SK-N-SH (cell line): ENCODE measurements around the gene CATSPER3. TPM values are rescaled to one million over a fixed set of nuclear protein-coding genes. Genes with fewer than 3 reads are reported as not detected.

Source experiments
- CTCF ChIA-PET: fragments of 300-600, 350-600 bp; formaldehyde crosslinking; extraction: SDS; loops from one replicate; lab custom pipeline; 2021; lab: Yijun Ruan, JAX
- POLR2A ChIA-PET: fragments of 350-600 bp; sonication (Branson Sonifier 250); formaldehyde crosslinking; extraction: SDS; loops from one replicate; lab custom pipeline; 2020; ENCODE audit warnings: antibody characterized with exemption, inconsistent platforms; lab: Yijun Ruan, JAX
- DNase-seq: peaks from one replicate; pipeline ENCODE4 v3.0.0; 2012
- H2AFZ ChIP-seq: fragments of 200-600 bp; sonication (generic); 2 replicates; pipeline ENCODE4 v1.8.1; 2016; ENCODE audit warnings: antibody characterized with exemption, mild to moderate bottlenecking, low read depth
- H3F3A ChIP-seq: fragments of 200-600 bp; sonication (generic); replicated peaks from 2 replicates; pipeline ENCODE3; 2016; ENCODE audit warnings: antibody characterized with exemption, mild to moderate bottlenecking; ENCODE audit not compliant: insufficient read depth
- H3K27ac ChIP-seq, 2 experiments: fragments of 200-500 bp in 1 of 2; fragments of 200-600 bp in 1 of 2; sonication (Bioruptor generic) in 1 of 2; sonication (generic), shearing (Covaris generic) in 1 of 2; 2 replicates each; pipeline versions ENCODE4 v1.5.1 to v1.6.1; 2014 to 2016; ENCODE audit warnings: low read depth in 2 of 2, inconsistent platforms in 1 of 2, low read length in 1 of 2, mild to moderate bottlenecking in 1 of 2, mixed read lengths in 1 of 2
- H3K27me3 ChIP-seq: fragments of 200-600 bp; sonication (generic), shearing (Covaris generic); 2 replicates; pipeline ENCODE4 v1.6.1; 2016; ENCODE audit warnings: mixed run types; ENCODE audit not compliant: insufficient read depth
- H3K36me3 ChIP-seq, 2 experiments: fragments of 200-500 bp in 1 of 2; fragments of 200-600 bp in 1 of 2; sonication (Bioruptor generic) in 1 of 2; sonication (generic) in 1 of 2; replicated peaks in 1 of 2; 2 replicates each; pipeline versions ENCODE3 to v1.5.1; 2014 to 2016; ENCODE audit warnings: low read length in 1 of 2, mild to moderate bottlenecking in 1 of 2; ENCODE audit not compliant: insufficient read depth in 2 of 2, control insufficient read depth in 1 of 2
- H3K4me1 ChIP-seq, 2 experiments: fragments of 200-500 bp in 1 of 2; fragments of 200-600 bp in 1 of 2; sonication (Bioruptor generic) in 1 of 2; sonication (generic), shearing (Covaris generic) in 1 of 2; 2 replicates each; pipeline versions ENCODE4 v1.5.1 to v1.6.1; 2014 to 2016; ENCODE audit warnings: low read depth in 1 of 2, low read length in 1 of 2, mixed run types in 1 of 2; ENCODE audit not compliant: insufficient read depth in 2 of 2, control insufficient read depth in 1 of 2
- H3K4me2 ChIP-seq: fragments of 200-600 bp; sonication (generic), shearing (Covaris generic); 2 replicates; pipeline ENCODE4 v1.6.1; 2017; ENCODE audit warnings: mixed run types
- H3K4me3 ChIP-seq, 2 experiments: fragments of 200-500 bp in 1 of 2; fragments of 200-600 bp in 1 of 2; sonication (Bioruptor generic) in 1 of 2; sonication (generic), shearing (Covaris generic) in 1 of 2; 2 replicates each; pipeline versions ENCODE4 v1.5.1 to v1.8.1; 2014 to 2016; ENCODE audit warnings: low read depth in 2 of 2, inconsistent platforms in 1 of 2, low read length in 1 of 2, mild to moderate bottlenecking in 1 of 2, mixed read lengths in 1 of 2, moderate library complexity in 1 of 2
- H3K79me2 ChIP-seq: fragments of 200-600 bp; sonication (generic); 2 replicates; pipeline ENCODE4 v1.8.1; 2017; ENCODE audit warnings: mild to moderate bottlenecking; ENCODE audit not compliant: insufficient read depth
- H3K9ac ChIP-seq: fragments of 200-600 bp; sonication (generic); 2 replicates; pipeline ENCODE4 v1.6.1; 2017; ENCODE audit warnings: mixed run types
- H3K9me2 ChIP-seq: fragments of 200-600 bp; sonication (generic); 2 replicates; pipeline ENCODE4 v1.6.1; 2017; ENCODE audit warnings: mixed run types
- H3K9me3 ChIP-seq: fragments of 200-600 bp; sonication (generic); 2 replicates; pipeline ENCODE4 v1.6.1; 2017; ENCODE audit warnings: mixed run types, mild to moderate bottlenecking, moderate library complexity
- H4K20me1 ChIP-seq: fragments of 200-600 bp; sonication (generic); 2 replicates; pipeline ENCODE4 v1.6.1; 2017; ENCODE audit warnings: mild to moderate bottlenecking, mixed run types; ENCODE audit not compliant: insufficient read depth
- CHD2 ChIP-seq: fragments of 150-350 bp; IDR thresholded peaks from 2 replicates; pipeline ENCODE4 v1.6.1; 2018; ENCODE audit warnings: low read length; ENCODE audit not compliant: partially characterized antibody
- ELF1 ChIP-seq: IDR thresholded peaks from 2 replicates; pipeline ENCODE4 v1.4.0; 2012
- EP300 ChIP-seq, 2 experiments: IDR thresholded peaks; 2 replicates each; pipeline versions ENCODE4 v1.4.0 to v1.6.1; 2012; ENCODE audit warnings: borderline replicate concordance in 1 of 2, low read depth in 1 of 2, low read length in 1 of 2
- FOXJ3 ChIP-seq: sonication (generic); formaldehyde crosslinking; IDR thresholded peaks from 2 replicates; pipeline ENCODE4 v1.5.1; 2020; ENCODE audit warnings: mild to moderate bottlenecking, missing genetic modification reagents
- GABPA ChIP-seq: IDR thresholded peaks from 2 replicates; pipeline ENCODE4 v1.4.0; 2012; ENCODE audit warnings: low read depth, mild to moderate bottlenecking
- JUND ChIP-seq: IDR thresholded peaks from 2 replicates; pipeline ENCODE4 v1.4.0; 2012
- NFIC ChIP-seq: IDR thresholded peaks from 2 replicates; pipeline ENCODE4 v1.4.0; 2012; ENCODE audit warnings: borderline replicate concordance
- NRF1 ChIP-seq: IDR thresholded peaks from 2 replicates; pipeline ENCODE4 v1.6.1; 2012; ENCODE audit warnings: low read depth, mild to moderate bottlenecking, low read length
- RCOR1 ChIP-seq: fragments of 150-350 bp; IDR thresholded peaks from 2 replicates; pipeline ENCODE4 v1.6.1; 2017; ENCODE audit warnings: antibody characterized with exemption, low read length
- RFX5 ChIP-seq: IDR thresholded peaks from 2 replicates; pipeline ENCODE4 v1.6.1; 2012; ENCODE audit warnings: mild to moderate bottlenecking, improper control_type of control experiment, low read length
- SIN3A ChIP-seq: IDR thresholded peaks from 2 replicates; pipeline ENCODE4 v1.6.1; 2012; ENCODE audit warnings: low read depth, mild to moderate bottlenecking, low read length, moderate library complexity, borderline replicate concordance
- TAF1 ChIP-seq: IDR thresholded peaks from 2 replicates; pipeline ENCODE4 v1.6.1; 2012; ENCODE audit warnings: low read depth, mild to moderate bottlenecking, low read length, moderate library complexity, borderline replicate concordance
- TCF12 ChIP-seq: IDR thresholded peaks from 2 replicates; pipeline ENCODE4 v1.4.0; 2012
- WGBS: methylation state at CpG from one replicate; pipeline ENCODE4 v1.1.6; 2017; ENCODE audit warnings: low lambda C conversion rate; 5-methylcytosine and 5-hydroxymethylcytosine counted together
- polyA plus RNA-seq, 3 experiments: library from polyadenylated mRNA; depleted of rRNA; stranded (reverse); fragments of >200 nt; gene quantifications; 2 replicates each; pipeline ENCODE4 v1.2.3, GENCODE V29; 2012
- TF ChIP-seq, protein P1 (sequence below): fragments of 200-600 bp; sonication (generic); IDR thresholded peaks from 2 replicates; pipeline ENCODE4 v1.6.1; 2017; ENCODE audit warnings: antibody characterized with exemption, mild to moderate bottlenecking, moderate library complexity
- TF ChIP-seq, protein P2 (sequence below): IDR thresholded peaks from 2 replicates; pipeline ENCODE4 v1.6.1; 2012; ENCODE audit warnings: mild to moderate bottlenecking, low read depth, low read length, moderate library complexity

CATSPER3 gene
- polyA plus RNA-seq, 1 of the 3 experiments (the other 2 are of a cell fraction), result 0.26 TPM

DNA sequence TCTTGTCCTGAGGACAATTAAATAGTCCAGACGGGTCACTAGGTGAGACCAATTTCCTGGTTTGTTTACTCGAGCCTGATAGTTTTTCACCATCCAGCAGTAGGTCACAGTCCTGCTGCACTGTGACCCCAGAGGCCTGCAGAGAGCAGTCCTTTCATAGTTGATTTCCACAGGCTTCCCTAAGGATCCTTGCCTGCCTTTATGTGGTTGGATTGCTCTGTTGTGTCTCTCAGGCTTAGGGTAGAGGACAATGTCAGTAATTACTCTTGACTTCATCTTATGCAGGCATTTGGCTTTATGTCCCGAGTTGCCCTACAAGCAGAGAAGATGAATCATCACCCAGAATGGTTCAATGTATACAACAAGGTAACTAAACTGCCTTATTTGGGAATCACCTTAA, 9.0 kb upstream of the CATSPER3 start:
- H3K79me2 ChIP-seq, result no peaks in the 10 kb centered on the region
- H3K36me3 ChIP-seq, result peaks cover 0 to 14% of the 10 kb centered on the region in 2 experiments
- no peaks in the 10 kb centered on the region for H3F3A ChIP-seq
- no peak overlapping the region for H3K9ac ChIP-seq
- no peaks in the 10 kb centered on the region; a peak in 1 of 4 replicates for H3K4me1 ChIP-seq
- H4K20me1 ChIP-seq, result no peaks in the 10 kb centered on the region
- POLR2A ChIA-PET, result no interaction called here
- no peaks in the 10 kb centered on the region for H3K27me3 ChIP-seq
- no peak overlapping the region for H3K4me2 ChIP-seq
- no peak overlapping the region for H2AFZ ChIP-seq
- WGBS, result 82% methylated on average over 3 of the region's 3 CpGs
- TF ChIP-seq, protein P1, sequence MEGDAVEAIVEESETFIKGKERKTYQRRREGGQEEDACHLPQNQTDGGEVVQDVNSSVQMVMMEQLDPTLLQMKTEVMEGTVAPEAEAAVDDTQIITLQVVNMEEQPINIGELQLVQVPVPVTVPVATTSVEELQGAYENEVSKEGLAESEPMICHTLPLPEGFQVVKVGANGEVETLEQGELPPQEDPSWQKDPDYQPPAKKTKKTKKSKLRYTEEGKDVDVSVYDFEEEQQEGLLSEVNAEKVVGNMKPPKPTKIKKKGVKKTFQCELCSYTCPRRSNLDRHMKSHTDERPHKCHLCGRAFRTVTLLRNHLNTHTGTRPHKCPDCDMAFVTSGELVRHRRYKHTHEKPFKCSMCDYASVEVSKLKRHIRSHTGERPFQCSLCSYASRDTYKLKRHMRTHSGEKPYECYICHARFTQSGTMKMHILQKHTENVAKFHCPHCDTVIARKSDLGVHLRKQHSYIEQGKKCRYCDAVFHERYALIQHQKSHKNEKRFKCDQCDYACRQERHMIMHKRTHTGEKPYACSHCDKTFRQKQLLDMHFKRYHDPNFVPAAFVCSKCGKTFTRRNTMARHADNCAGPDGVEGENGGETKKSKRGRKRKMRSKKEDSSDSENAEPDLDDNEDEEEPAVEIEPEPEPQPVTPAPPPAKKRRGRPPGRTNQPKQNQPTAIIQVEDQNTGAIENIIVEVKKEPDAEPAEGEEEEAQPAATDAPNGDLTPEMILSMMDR, result no peak
- no peak for TF ChIP-seq CHD2
- no peak for TF ChIP-seq TCF12
- no peak for TF ChIP-seq SIN3A
- no peak for TF ChIP-seq FOXJ3
- no peak for TF ChIP-seq NFIC
- TF ChIP-seq, protein P2, sequence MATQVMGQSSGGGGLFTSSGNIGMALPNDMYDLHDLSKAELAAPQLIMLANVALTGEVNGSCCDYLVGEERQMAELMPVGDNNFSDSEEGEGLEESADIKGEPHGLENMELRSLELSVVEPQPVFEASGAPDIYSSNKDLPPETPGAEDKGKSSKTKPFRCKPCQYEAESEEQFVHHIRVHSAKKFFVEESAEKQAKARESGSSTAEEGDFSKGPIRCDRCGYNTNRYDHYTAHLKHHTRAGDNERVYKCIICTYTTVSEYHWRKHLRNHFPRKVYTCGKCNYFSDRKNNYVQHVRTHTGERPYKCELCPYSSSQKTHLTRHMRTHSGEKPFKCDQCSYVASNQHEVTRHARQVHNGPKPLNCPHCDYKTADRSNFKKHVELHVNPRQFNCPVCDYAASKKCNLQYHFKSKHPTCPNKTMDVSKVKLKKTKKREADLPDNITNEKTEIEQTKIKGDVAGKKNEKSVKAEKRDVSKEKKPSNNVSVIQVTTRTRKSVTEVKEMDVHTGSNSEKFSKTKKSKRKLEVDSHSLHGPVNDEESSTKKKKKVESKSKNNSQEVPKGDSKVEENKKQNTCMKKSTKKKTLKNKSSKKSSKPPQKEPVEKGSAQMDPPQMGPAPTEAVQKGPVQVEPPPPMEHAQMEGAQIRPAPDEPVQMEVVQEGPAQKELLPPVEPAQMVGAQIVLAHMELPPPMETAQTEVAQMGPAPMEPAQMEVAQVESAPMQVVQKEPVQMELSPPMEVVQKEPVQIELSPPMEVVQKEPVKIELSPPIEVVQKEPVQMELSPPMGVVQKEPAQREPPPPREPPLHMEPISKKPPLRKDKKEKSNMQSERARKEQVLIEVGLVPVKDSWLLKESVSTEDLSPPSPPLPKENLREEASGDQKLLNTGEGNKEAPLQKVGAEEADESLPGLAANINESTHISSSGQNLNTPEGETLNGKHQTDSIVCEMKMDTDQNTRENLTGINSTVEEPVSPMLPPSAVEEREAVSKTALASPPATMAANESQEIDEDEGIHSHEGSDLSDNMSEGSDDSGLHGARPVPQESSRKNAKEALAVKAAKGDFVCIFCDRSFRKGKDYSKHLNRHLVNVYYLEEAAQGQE, result no peak
- no peak for TF ChIP-seq RFX5
- TF ChIP-seq ELF1, result no peak
- no peak for TF ChIP-seq EP300 (IDR thresholded peaks at IDR 0.05; ENCODE audit: borderline replicate concordance in 1 of 2, low read depth in 1 of 2, low read length in 1 of 2)
- no peak for TF ChIP-seq NRF1
- no peak for TF ChIP-seq RCOR1
- TF ChIP-seq JUND, result no peak
- no peaks in the 10 kb centered on the region for H3K9me2 ChIP-seq
- no peak for DNase-seq
- no peak overlapping the region for H3K27ac ChIP-seq
- H3K9me3 ChIP-seq, result peaks cover 11% of the 10 kb centered on the region; the same call in 1 of the 2 replicates
- CTCF ChIA-PET, result interaction anchor here (1.0 kb wide), 1 partner anchor 9 kb away, joined by 3 read pairs; the partner anchor contains the start of gene CATSPER3
- H3K4me3 ChIP-seq, result no peak overlapping the region

DNA sequence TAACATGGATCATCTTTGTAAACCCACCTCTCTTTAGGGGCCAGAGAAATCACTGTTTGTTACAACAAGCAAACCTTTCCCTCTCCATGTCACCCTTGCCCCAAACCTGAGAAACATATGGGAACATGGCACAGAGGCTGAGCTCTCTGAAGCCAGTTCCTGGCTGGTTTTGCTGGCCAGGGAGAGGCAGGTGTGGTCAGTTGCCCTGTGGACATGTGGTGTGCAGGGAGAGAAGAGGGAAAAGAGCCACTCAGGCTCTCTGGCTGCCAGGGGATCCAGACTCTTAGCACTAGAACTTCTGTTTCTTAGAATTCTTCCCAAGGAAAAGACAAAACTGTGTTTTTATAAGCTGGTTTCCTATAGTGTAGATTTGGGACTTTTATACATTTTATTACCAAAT, 4.6 kb upstream of the CATSPER3 start:
- no peak overlapping the region for H2AFZ ChIP-seq
- H3K27me3 ChIP-seq, result no peaks in the 10 kb centered on the region
- DNase-seq, result no peak
- H3K9me3 ChIP-seq, result no peaks in the 10 kb centered on the region
- peaks cover 0 to 9% of the 10 kb centered on the region in 2 experiments for H3K36me3 ChIP-seq
- no peaks in the 10 kb centered on the region for H4K20me1 ChIP-seq
- H3K27ac ChIP-seq, result no peak overlapping the region
- H3K4me2 ChIP-seq, result no peak overlapping the region
- H3K9ac ChIP-seq, result no peak overlapping the region
- H3K9me2 ChIP-seq, result no peaks in the 10 kb centered on the region
- ChIA-PET CTCF (interaction anchor here (0.9 to 1.3 kb wide), 3 partner anchors 11 to 58 kb away, joined by 3 to 4 read pairs (median 4); partner anchors contain the start of gene PCBD2), POLR2A (no interaction called here)
- no peaks in the 10 kb centered on the region for H3K79me2 ChIP-seq
- H3K4me3 ChIP-seq, result no peak overlapping the region
- no peaks in the 10 kb centered on the region for H3F3A ChIP-seq
- TF ChIP-seq FOXJ3 (no peak), TAF1 (no peak), GABPA (no peak), RCOR1 (no peak)
- TF ChIP-seq, protein P2, result no peak
- H3K4me1 ChIP-seq, result no peaks in the 10 kb centered on the region; a peak in 1 of 4 replicates
